GM06990 (cell line): Measurements from ENCODE around the gene SOS2.

Source experiments
- DNase-seq: peaks from one replicate; pipeline ENCODE4 v3.0.0-alpha.2; 2011; ENCODE audit not compliant: insufficient read length; ENCODE audit errors: extremely low read depth
- H3K27me3 ChIP-seq: replicated peaks from 2 replicates; pipeline ENCODE4 v1.6.0; 2011; ENCODE audit warnings: low read length; ENCODE audit not compliant: control insufficient read depth, insufficient read depth
- H3K36me3 ChIP-seq: 2 replicates; pipeline ENCODE4 v1.5.1; 2011; ENCODE audit warnings: low read length; ENCODE audit not compliant: control insufficient read depth, insufficient read depth
- H3K4me3 ChIP-seq: replicated peaks from 2 replicates; pipeline ENCODE4 v1.5.1; 2011; ENCODE audit warnings: low read depth, mild to moderate bottlenecking, control low read depth, low read length
- CTCF ChIP-seq: IDR thresholded peaks from 2 replicates; pipeline ENCODE4 v1.5.1; 2011; ENCODE audit warnings: low read length, control low read depth, mild to moderate bottlenecking, inconsistent platforms; ENCODE audit not compliant: insufficient read depth, poor library complexity, severe bottlenecking

Gene SOS2

GRCh38 chr14:50088731-50089130 lies 142.6 kb downstream of the SOS2 start:
- TF ChIP-seq CTCF = no peak
- Histone ChIP-seq H3K27me3 (no peaks in the 10 kb centered on the region), H3K4me3 (no peak overlapping the region), H3K36me3 (no peaks in the 10 kb centered on the region; the same call in 1 of the 2 replicates)
- no peak for DNase-seq

DNA sequence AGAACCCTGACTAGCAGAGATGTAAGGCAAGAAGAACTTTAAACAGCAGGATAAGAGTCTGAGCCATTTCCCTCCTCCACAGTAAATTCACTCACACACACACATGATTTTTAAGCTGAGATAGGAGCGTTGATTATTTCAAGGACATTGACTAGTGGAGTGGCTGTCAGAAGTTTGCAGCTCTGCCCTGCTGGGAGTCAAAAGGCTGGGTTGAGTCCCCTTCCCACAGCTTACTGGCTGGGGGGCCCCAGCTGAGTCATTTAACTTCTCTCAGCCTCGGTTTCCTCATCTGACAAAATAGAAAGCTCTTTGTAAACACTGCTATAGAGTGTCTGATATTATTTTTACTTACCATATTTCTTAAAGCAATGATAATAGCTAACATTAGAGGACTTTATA lies 143.3 kb downstream of the SOS2 start:
- Histone ChIP-seq H3K4me3 (no peak overlapping the region), H3K27me3 (no peaks in the 10 kb centered on the region), H3K36me3 (no peaks in the 10 kb centered on the region; the same call in 1 of the 2 replicates)
- no peak for TF ChIP-seq CTCF
- no peak for DNase-seq

GRCh38 chr14:50087341-50088116 lies 143.8 kb downstream of the SOS2 start:
- DNase-seq = peak; percentile 32
- no peak for TF ChIP-seq CTCF
- Histone ChIP-seq H3K36me3 (no peaks in the 10 kb centered on the region; the same call in 1 of the 2 replicates), H3K27me3 (no peaks in the 10 kb centered on the region), H3K4me3 (no peak overlapping the region)

DNA sequence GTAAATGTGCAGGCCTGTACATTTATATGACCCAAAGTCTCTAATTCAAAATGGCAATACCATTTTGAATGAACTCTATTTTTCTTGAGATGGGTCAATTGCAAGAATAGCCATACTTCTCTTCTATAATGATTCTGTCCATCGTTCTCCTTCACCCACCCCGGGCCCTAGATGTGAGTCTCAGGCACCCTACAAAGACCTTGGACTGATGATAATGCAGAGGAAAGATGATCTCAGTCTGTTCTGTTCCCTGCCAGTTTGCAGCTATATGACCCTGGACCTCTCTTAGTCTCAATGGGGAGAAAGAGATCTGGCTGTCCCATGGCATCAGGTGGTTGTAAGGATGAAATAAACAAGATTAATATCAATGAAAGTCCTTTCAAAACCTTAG lies 145.1 kb downstream of the SOS2 start:
- Histone ChIP-seq H3K4me3 (no peak overlapping the region), H3K27me3 (no peaks in the 10 kb centered on the region), H3K36me3 (no peaks in the 10 kb centered on the region; the same call in 1 of the 2 replicates)
- TF ChIP-seq CTCF = no peak
- DNase-seq = no peak

DNA sequence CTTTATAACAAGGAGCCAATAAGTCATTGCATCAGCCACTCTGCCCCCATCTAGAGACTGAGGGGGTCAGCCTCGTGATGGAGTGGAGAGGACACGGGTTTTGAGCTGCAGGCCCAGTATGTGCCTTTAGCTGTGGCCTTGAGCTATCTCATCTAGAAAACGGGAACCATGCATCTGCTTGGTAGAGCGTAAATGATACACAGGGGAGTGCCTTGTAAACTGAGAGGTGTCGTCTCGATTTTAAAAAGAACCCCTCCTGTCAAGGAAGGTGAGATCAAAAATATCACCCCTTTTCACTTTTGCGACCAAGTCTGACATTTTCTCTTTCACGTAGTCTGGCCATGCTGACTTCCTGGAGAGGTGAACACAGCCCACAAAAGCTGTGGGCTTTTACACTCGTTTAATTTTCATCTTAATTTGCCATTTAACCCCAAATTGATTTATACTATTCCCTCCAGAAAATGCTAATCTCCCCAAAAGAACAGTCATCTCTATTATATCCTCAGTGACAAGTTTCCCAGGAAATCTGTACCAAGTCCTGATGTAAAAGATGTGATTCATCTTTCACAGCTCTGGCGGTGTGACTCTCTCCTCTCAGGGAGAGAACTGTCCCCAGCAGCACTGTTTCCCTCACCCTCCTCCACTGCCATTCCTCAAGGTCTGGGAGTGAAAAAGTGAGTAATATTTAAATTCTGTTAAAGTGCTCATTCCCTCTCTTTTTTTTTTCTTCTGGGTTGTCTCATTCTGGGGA lies 145.6 kb downstream of the SOS2 start:
- DNase-seq = peak; percentile 81
- no peaks in the 10 kb centered on the region; the same call in 1 of the 2 replicates for H3K36me3 ChIP-seq
- H3K27me3 ChIP-seq = no peaks in the 10 kb centered on the region
- no peak for TF ChIP-seq CTCF
- no peak overlapping the region; the same call in 1 of the 2 replicates for H3K4me3 ChIP-seq
